ENCODE data around the gene COX4I1. TPM values are rescaled to one million over a fixed set of nuclear protein-coding genes. Genes with fewer than 3 reads are reported as not detected.

Gene COX4I1
- total RNA-seq, 1 experiment from 2014 or later, result 506 TPM

- H2AK5ac ChIP-seq (ENCODE audit: insufficient read length, low read length), result no peak overlapping the region
- H3T11ph ChIP-seq (ENCODE audit: low read length), result no peak overlapping the region
- no peak overlapping the region for H2BK20ac ChIP-seq (ENCODE audit: low read depth, low read length, poor library complexity, severe bottlenecking)
- no peak overlapping the region for H2BK15ac ChIP-seq (ENCODE audit: low read depth, low read length)
- no peak overlapping the region for H4K8ac ChIP-seq (replicated peaks; ENCODE audit: insufficient read length, low read depth, low read length)
- Mint-ChIP-seq H3K27ac (no peak overlapping the region), H3K4me1 (peaks cover 8% of the 10 kb centered on the region in 2 experiments; a peak in 3 of 4 replicates), H3K27me3 (ENCODE audit: low read depth) (peaks cover 12% of the 10 kb centered on the region), H3K36me3 (ENCODE audit: insufficient read depth in 1 of 3, low read depth in 3 of 3) (no peaks in the 10 kb centered on the region; a peak in 1 of 7 replicates), H3K4me3 (no peak overlapping the region; a peak in 1 of 5 replicates), H3K9me3 (no peaks in the 10 kb centered on the region)
- no peaks in the 10 kb centered on the region for H3K4me1 ChIP-seq (ENCODE audit: insufficient read depth, low read length)
- H3K79me2 ChIP-seq (ENCODE audit: insufficient read depth, low read length), result no peaks in the 10 kb centered on the region
- no peak overlapping the region for H3K18ac ChIP-seq (ENCODE audit: insufficient read length, low read depth, low read length)
- no peaks in the 10 kb centered on the region for H3K9me3 ChIP-seq (ENCODE audit: control insufficient read depth, low read depth, low read length)
- DNase-seq, result no peak
- H3K9ac ChIP-seq (ENCODE audit: extremely low read depth, insufficient read length, low read length), result no peak overlapping the region
- H2BK120ac ChIP-seq (ENCODE audit: low read depth, low read length, poor library complexity, severe bottlenecking), result no peak overlapping the region
- H3K79me1 ChIP-seq (ENCODE audit: insufficient read depth, low read depth, low read length, poor library complexity, severe bottlenecking), result no peaks in the 10 kb centered on the region
- H4K5ac ChIP-seq (ENCODE audit: insufficient read length, low read depth, low read length), result no peak overlapping the region
- no peaks in the 10 kb centered on the region for H3K23me2 ChIP-seq (ENCODE audit: insufficient read length, low read depth, low read length, poor library complexity, severe bottlenecking)
- no peak overlapping the region for H2BK12ac ChIP-seq (ENCODE audit: insufficient read length, low read depth, low read length)
- no peak overlapping the region for H3K27ac ChIP-seq (ENCODE audit: insufficient read length, low read depth, low read length)
- WGBS (ENCODE audit: extremely low coverage, insufficient read length, low lambda C conversion rate), result no CpG with 5 or more reads among the region's 15 CpGs
- no peak overlapping the region for H3K14ac ChIP-seq (ENCODE audit: insufficient read depth, low read length)
- no peak overlapping the region for H3K56ac ChIP-seq (ENCODE audit: insufficient read length, low read depth, low read length)
- no peak overlapping the region for H3K4ac ChIP-seq (ENCODE audit: low read depth, low read length)
- no peak overlapping the region for H2AFZ ChIP-seq (ENCODE audit: low read length)
- no peak overlapping the region for H4K91ac ChIP-seq (ENCODE audit: insufficient read length, low read depth, low read length)
- no peak overlapping the region for H3K4me2 ChIP-seq (ENCODE audit: insufficient read depth, insufficient read length, low read length)
- no peak overlapping the region for H2BK5ac ChIP-seq (ENCODE audit: insufficient read length, low read length)
- TF ChIP-seq, protein P1, sequence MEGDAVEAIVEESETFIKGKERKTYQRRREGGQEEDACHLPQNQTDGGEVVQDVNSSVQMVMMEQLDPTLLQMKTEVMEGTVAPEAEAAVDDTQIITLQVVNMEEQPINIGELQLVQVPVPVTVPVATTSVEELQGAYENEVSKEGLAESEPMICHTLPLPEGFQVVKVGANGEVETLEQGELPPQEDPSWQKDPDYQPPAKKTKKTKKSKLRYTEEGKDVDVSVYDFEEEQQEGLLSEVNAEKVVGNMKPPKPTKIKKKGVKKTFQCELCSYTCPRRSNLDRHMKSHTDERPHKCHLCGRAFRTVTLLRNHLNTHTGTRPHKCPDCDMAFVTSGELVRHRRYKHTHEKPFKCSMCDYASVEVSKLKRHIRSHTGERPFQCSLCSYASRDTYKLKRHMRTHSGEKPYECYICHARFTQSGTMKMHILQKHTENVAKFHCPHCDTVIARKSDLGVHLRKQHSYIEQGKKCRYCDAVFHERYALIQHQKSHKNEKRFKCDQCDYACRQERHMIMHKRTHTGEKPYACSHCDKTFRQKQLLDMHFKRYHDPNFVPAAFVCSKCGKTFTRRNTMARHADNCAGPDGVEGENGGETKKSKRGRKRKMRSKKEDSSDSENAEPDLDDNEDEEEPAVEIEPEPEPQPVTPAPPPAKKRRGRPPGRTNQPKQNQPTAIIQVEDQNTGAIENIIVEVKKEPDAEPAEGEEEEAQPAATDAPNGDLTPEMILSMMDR (conservative IDR thresholded peaks at IDR 0.05), result no peak
- H4K20me1 ChIP-seq (ENCODE audit: control insufficient read depth, insufficient read depth, insufficient read length), result no peaks in the 10 kb centered on the region
- H3K27me3 ChIP-seq (ENCODE audit: insufficient read depth, low read length), result no peaks in the 10 kb centered on the region
- H3K23ac ChIP-seq (ENCODE audit: insufficient read length, low read depth, low read length), result no peak overlapping the region
These were observed 51.7 kb downstream of the COX4I1 start for GRCh38 chr16:85851034-85851785.

Data from H9 (cell line).